AG10803 (cell line): ENCODE data around the gene ITGA1.

Source experiments
- DNase-seq: peaks from one replicate; pipeline ENCODE4 v3.0.0; 2010; ENCODE audit warnings: low read depth
- H3K4me3 ChIP-seq: 2 replicates; pipeline ENCODE4 v1.5.1; 2011; ENCODE audit warnings: mild to moderate bottlenecking, low read length, control low read depth
- TF ChIP-seq, protein P1 (sequence below): conservative IDR thresholded peaks from 2 replicates; pipeline ENCODE4 v1.5.1; 2011; ENCODE audit warnings: mild to moderate bottlenecking, low read length, control low read depth, inconsistent platforms

ITGA1 gene

DNA sequence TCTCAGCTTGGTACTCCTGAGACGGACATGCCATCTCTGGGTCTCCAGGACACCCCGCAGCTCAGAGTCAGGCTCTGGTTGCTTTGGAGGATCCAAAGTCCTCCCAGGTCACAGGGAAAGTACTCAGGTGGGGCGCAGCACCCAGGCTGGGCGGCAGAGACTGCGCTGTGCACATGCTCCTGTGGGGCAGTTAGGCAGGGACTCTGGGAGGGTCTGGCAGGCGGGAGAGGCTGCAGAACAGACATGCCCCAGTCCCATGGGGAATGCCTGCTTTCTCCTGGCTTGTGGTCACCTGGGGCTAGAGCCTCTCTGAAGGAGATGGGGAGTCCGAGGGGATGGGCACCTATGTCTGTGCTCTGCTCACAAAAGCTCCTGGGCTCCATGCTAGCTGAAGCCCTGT lies 156.1 kb downstream of the ITGA1 start:
- TF ChIP-seq, protein P1, sequence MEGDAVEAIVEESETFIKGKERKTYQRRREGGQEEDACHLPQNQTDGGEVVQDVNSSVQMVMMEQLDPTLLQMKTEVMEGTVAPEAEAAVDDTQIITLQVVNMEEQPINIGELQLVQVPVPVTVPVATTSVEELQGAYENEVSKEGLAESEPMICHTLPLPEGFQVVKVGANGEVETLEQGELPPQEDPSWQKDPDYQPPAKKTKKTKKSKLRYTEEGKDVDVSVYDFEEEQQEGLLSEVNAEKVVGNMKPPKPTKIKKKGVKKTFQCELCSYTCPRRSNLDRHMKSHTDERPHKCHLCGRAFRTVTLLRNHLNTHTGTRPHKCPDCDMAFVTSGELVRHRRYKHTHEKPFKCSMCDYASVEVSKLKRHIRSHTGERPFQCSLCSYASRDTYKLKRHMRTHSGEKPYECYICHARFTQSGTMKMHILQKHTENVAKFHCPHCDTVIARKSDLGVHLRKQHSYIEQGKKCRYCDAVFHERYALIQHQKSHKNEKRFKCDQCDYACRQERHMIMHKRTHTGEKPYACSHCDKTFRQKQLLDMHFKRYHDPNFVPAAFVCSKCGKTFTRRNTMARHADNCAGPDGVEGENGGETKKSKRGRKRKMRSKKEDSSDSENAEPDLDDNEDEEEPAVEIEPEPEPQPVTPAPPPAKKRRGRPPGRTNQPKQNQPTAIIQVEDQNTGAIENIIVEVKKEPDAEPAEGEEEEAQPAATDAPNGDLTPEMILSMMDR: no peak
- no peak for DNase-seq
- H3K4me3 ChIP-seq: no peak overlapping the region

DNA sequence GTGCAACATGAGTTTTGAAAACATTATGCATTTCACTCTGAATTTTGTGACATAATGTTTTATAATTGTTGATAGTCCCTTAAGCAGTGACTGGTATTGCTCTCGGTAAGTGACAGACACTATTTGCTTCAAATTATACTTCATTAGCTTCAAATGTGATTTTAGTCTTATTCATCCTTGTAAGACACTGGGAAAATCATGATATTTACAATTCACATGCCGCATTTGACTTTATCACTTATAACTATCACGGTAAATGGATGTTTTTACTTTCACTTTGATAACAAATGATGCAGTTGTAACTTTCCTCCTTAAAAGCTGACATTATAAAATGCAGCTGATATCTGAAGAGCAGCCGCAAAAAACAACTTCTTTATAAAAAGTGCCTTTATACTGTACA lies 157.3 kb downstream of the ITGA1 start:
- H3K4me3 ChIP-seq: peak overlapping the region; percentile 42
- DNase-seq: no peak
- TF ChIP-seq, protein P1: no peak

DNA sequence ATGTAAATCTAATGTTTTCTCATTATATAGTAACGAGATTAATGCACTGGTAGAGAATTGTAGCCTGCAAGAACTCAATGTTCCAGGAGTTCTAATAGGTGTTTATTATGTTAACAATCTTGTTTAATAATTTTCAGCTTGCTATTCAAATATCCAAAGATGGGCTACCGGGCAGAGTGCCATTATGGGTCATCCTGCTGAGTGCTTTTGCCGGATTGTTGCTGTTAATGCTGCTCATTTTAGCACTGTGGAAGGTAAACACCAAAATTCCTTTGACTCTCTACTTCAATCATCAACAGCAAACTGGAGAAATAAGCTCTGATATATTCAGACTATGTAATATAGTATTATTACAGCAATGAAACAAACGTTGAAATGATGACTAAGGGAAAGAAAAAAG lies 159.5 kb downstream of the ITGA1 start:
- TF ChIP-seq, protein P1: no peak
- no peak overlapping the region for H3K4me3 ChIP-seq
- DNase-seq: no peak

DNA sequence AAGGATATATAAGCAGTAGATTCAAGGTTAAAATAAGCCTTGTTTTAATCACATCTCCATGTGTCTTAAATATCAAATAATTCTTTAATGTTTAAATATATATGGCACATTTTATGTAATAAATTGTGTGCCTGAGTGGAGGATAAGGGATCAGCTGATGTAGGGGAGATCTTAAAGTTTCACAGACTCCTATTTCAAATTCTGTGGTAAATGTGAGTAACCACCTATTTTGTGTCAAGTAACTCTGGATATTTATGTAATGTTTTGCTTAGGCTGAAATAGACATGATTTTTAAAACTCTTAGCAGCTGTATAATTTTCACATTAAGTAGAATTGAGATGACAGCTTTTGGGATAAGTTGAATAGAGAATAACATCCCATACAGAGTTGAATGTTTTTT lies 160.1 kb downstream of the ITGA1 start:
- no peak overlapping the region for H3K4me3 ChIP-seq
- no peak for DNase-seq
- TF ChIP-seq, protein P1: no peak

DNA sequence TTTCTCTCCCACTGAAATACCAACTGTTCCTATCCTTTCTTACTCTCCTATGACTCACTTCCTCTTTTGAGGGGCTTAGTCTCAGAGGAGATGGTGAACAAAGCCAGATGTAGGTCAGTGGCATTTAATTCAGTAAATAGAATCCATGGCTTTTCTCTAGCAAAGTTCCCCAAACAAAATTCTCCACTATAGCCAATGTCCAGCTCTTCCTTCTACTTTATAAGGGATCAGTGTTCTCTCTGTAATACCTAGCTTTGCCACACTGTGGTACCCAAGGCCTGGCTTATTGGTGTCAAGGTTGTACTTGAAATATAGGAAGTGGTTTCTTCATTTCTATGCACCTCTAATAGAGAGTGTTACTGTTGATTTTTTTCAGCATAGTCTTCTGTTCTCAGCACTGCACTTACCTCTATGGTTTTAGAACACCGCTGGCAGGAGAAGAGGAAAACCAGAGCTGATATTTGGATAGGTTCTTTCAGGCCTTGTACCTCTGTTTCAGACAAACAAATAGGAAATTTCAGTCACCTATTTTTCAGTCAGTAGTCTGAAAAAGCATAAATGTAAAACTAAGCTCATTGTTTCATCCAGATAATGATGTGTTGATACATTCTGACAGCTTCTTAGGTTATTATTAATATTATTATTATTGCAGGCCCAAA lies 160.8 kb downstream of the ITGA1 start:
- TF ChIP-seq, protein P1: peak; percentile 90
- DNase-seq: peak; percentile 77
- H3K4me3 ChIP-seq: no peak overlapping the region

DNA sequence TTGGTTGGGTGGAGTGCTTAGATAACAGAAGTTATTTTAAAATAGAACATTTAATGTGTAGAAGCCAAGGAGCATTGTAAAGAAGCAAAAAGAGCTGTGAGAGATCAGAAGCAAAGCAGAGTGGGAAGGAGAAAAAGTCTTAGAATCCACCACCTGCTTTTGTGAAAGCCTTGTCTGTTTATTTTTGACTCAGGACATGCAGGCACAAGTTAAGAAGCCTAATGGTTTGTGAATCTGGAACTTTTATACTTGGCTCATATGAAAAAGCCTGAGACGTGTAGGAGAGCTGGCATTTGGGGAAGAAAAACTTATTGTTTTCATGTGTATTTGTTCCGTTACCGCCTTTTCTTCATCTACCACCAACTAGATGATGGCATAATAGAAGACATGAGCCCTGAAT lies 163.0 kb downstream of the ITGA1 start:
- TF ChIP-seq, protein P1: no peak
- no peak for DNase-seq
- no peak overlapping the region for H3K4me3 ChIP-seq

DNA sequence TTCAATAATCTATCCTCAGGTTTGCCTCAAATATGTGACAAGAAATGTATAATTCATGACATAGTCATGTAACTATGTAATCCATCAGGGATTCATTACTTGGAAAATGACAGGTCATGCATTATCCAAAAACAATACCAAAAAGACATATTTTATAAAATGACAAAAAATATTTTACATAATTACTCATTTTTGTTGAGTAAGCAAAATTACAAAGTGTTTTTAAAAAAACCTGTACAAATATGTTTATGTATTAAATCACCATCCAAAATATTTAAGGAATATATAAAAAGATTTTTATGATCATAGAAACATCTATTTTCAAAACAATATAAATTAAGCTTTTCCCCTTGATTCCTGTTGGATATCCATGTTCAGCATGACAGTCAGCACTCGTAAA lies 164.8 kb downstream of the ITGA1 start:
- H3K4me3 ChIP-seq: no peak overlapping the region
- TF ChIP-seq, protein P1: no peak
- DNase-seq: no peak
